HG03108 (cell line): ENCODE results near the gene TMEM245.

Experiments
- ATAC-seq: cut with Tn5 transposase; IDR thresholded peaks from one replicate; pipeline ENCODE4 v1.9.1; 2021; ENCODE audit warnings: moderate library complexity; ENCODE audit not compliant: unreplicated experiment

Gene TMEM245

GRCh38 chr9:109031241-109031640 lies 88.5 kb downstream of the TMEM245 start:
- ATAC-seq, result no peak

GRCh38 chr9:109030426-109030825 lies 89.3 kb downstream of the TMEM245 start:
- no peak for ATAC-seq

GRCh38 chr9:109028457-109028856 lies 91.3 kb downstream of the TMEM245 start:
- no peak for ATAC-seq

- ATAC-seq, result no peak
These were observed 92.6 kb downstream of the TMEM245 start for GRCh38 chr9:109027176-109027575.

- ATAC-seq, result no peak
These were observed 93.4 kb downstream of the TMEM245 start for GRCh38 chr9:109026306-109026705.

- no peak for ATAC-seq
These were observed 96.9 kb downstream of the TMEM245 start for GRCh38 chr9:109022873-109023272.

- ATAC-seq, result no peak
These were observed 98.9 kb downstream of the TMEM245 start for GRCh38 chr9:109020581-109021511.

GRCh38 chr9:109020113-109020512 lies 99.6 kb downstream of the TMEM245 start:
- no peak for ATAC-seq

GRCh38 chr9:109019420-109019819 lies 100.3 kb downstream of the TMEM245 start:
- ATAC-seq, result no peak

- ATAC-seq, result no peak
These were observed 102.3 kb downstream of the TMEM245 start for GRCh38 chr9:109017493-109017892.

- no peak for ATAC-seq
These were observed 102.7 kb downstream of the TMEM245 start for GRCh38 chr9:109017061-109017460.

GRCh38 chr9:109016132-109016531 lies 103.6 kb downstream of the TMEM245 start:
- no peak for ATAC-seq

GRCh38 chr9:109014608-109015280 lies 105.0 kb downstream of the TMEM245 start:
- no peak for ATAC-seq

- no peak for ATAC-seq
These were observed 105.8 kb downstream of the TMEM245 start for GRCh38 chr9:109013679-109014607.

GRCh38 chr9:109012876-109013678 lies 106.7 kb downstream of the TMEM245 start, which contains the start of gene CTNNAL1:
CTNNAL1 (minus strand) TSS chr9:109013499; CDS start chr9:109013442, 57 bp downstream.
- ATAC-seq, result peak; percentile 62

- ATAC-seq, result no peak
These were observed 107.5 kb downstream of the TMEM245 start for GRCh38 chr9:109012009-109012875.

GRCh38 chr9:109011231-109011671 lies 108.5 kb downstream of the TMEM245 start:
- ATAC-seq, result no peak

GRCh38 chr9:109010746-109011145 lies 109.0 kb downstream of the TMEM245 start:
- peak; percentile 37 for ATAC-seq

- no peak for ATAC-seq
These were observed 114.1 kb downstream of the TMEM245 start for GRCh38 chr9:109005678-109006077.
